Colonic mucosa (tissue), 4 donors: ENCODE results near the gene KANK2. TPM values are rescaled to one million over a fixed set of nuclear protein-coding genes. Genes with fewer than 3 reads are reported as not detected.

ENCODE experiments used
- DNase-seq: peaks from one replicate; pipeline ENCODE4 v3.0.0-alpha.2; 2020
- H3K27ac ChIP-seq: fragments of 200-600 bp; one replicate; pipeline ENCODE4 v1.8.0; 2021
- H3K27me3 ChIP-seq: fragments of 200-600 bp; one replicate; pipeline ENCODE4 v1.8.0; 2021
- H3K36me3 ChIP-seq: fragments of 200-600 bp; one replicate; pipeline ENCODE4 v1.8.0; 2021
- H3K4me1 ChIP-seq: fragments of 200-600 bp; one replicate; pipeline ENCODE4 v1.8.0; 2021; ENCODE audit warnings: mild to moderate bottlenecking
- H3K4me3 ChIP-seq: fragments of 200-600 bp; one replicate; pipeline ENCODE4 v1.8.0; 2021
- H3K9ac ChIP-seq, 2 donors: one replicate each; pipeline ENCODE4 v1.7.0; 2013; ENCODE audit warnings: control low read depth in 2 of 2, low read depth in 2 of 2, low read length in 2 of 2
- H3K9me3 ChIP-seq: fragments of 200-600 bp; one replicate; pipeline ENCODE4 v1.8.0; 2021
- CTCF ChIP-seq: fragments of 200-600 bp; IDR thresholded peaks from one replicate; pipeline ENCODE4 v1.8.0; 2022; ENCODE audit warnings: antibody characterized with exemption, mild to moderate bottlenecking
- intact Hi-C: fragments of 100-400 bp; cut with DNase I; formaldehyde crosslinking; loops from one replicate; pipeline ENCODE4 v1.14.1; 2022
- total RNA-seq, 2 donors: library from RNA; stranded (reverse); fragmentation: NEBNext Ultra II Directional in 1 of 2; extraction: Animal tissue kit (Norgen Biotek cat#: 25700) in 1 of 2; gene quantifications; one replicate each; pipeline ENCODE4 v1.2.1, GENCODE V29; 2021
- donor health status: healthy.
- donor health status: DM: no; HTN: no; CAD: no.
- donor health status: DM: no; HTN: no; CAD: no.

Gene KANK2
- total RNA-seq, 2 donors from 2014 or later: 44.1 to 87.8 TPM

- DNase-seq: no peak
- Histone ChIP-seq H3K36me3 (no peaks in the 10 kb centered on the region), H3K27me3 (no peaks in the 10 kb centered on the region), H3K9me3 (no peaks in the 10 kb centered on the region), H3K27ac (no peak overlapping the region), H3K4me1 (no peaks in the 10 kb centered on the region), H3K9ac (no peak overlapping the region), H3K4me3 (no peak overlapping the region)
- intact Hi-C loops: no loop called here
- no peak for TF ChIP-seq CTCF
Measured at GRCh38 chr19:11173516-11174155, 23.7 kb downstream of the KANK2 start.

- Histone ChIP-seq H3K4me1 (no peaks in the 10 kb centered on the region), H3K27me3 (no peaks in the 10 kb centered on the region), H3K9me3 (no peaks in the 10 kb centered on the region), H3K9ac (no peak overlapping the region), H3K4me3 (no peak overlapping the region), H3K27ac (no peak overlapping the region), H3K36me3 (no peaks in the 10 kb centered on the region)
- intact Hi-C loops: no loop called here
- no peak for DNase-seq
- TF ChIP-seq CTCF: no peak
Measured at GRCh38 chr19:11172576-11172975, 24.8 kb downstream of the KANK2 start.

- no peak for DNase-seq
Measured at GRCh38 chr19:11171144-11171543, 26.2 kb downstream of the KANK2 start.

GRCh38 chr19:11169896-11170678 lies 27.3 kb downstream of the KANK2 start:
- Histone ChIP-seq H3K27ac (no peak overlapping the region), H3K9ac (no peak overlapping the region), H3K27me3 (no peaks in the 10 kb centered on the region), H3K4me1 (no peaks in the 10 kb centered on the region), H3K4me3 (no peak overlapping the region), H3K36me3 (no peaks in the 10 kb centered on the region), H3K9me3 (no peaks in the 10 kb centered on the region)
- DNase-seq: no peak
- TF ChIP-seq CTCF: no peak
- intact Hi-C loops: no loop called here

More at GRCh38 chr19:11171144-11171543, 26.2 kb downstream of the KANK2 start:
- no peaks in the 10 kb centered on the region for H3K4me1 ChIP-seq
- H3K27me3 ChIP-seq: no peaks in the 10 kb centered on the region
- H3K9ac ChIP-seq: no peak overlapping the region
- no peaks in the 10 kb centered on the region for H3K9me3 ChIP-seq
- no peaks in the 10 kb centered on the region for H3K36me3 ChIP-seq
- H3K27ac ChIP-seq: no peak overlapping the region
- intact Hi-C loops: no loop called here
- no peak overlapping the region for H3K4me3 ChIP-seq
- TF ChIP-seq CTCF: no peak

- no peak for TF ChIP-seq CTCF
- no peaks in the 10 kb centered on the region for H3K4me1 ChIP-seq
- intact Hi-C loops: no loop called here
- no peak overlapping the region for H3K27ac ChIP-seq
- H3K4me3 ChIP-seq: no peak overlapping the region
- no peaks in the 10 kb centered on the region for H3K27me3 ChIP-seq
- no peaks in the 10 kb centered on the region for H3K9me3 ChIP-seq
- no peaks in the 10 kb centered on the region for H3K36me3 ChIP-seq
- no peak for DNase-seq
- no peak overlapping the region for H3K9ac ChIP-seq
Measured at GRCh38 chr19:11168568-11168967, 28.8 kb downstream of the KANK2 start.
